NCI-H2196 (cell line): ENCODE data around the gene B4GALNT1.
"Not testable (repeated sequence)": the region's sequence is repeated elsewhere in the genome, so short reads cannot be mapped to it uniquely, and the experiment has no call there.

Experiments
- DNase-seq: peaks from one replicate; lab custom pipeline; 2025; ENCODE audit not compliant: unreplicated experiment; lab: John Stamatoyannopoulos, UW

The B4GALNT1 gene

GRCh38 chr12:57632958-57633840 is at the start of gene B4GALNT1:
TSS of gene B4GALNT1 (minus strand) at chr12:57633201. CDS start at chr12:57632132, 1,069 bp downstream.
- DNase-seq, result peak; percentile 85

GRCh38 chr12:57679697-57680096 is 46.7 kb upstream of the B4GALNT1 start:
- no peak for DNase-seq

GRCh38 chr12:57677947-57678346 is 44.9 kb upstream of the B4GALNT1 start:
- DNase-seq, result not testable (repeated sequence)

- DNase-seq, result no peak
These were observed 41.7 kb upstream of the B4GALNT1 start for GRCh38 chr12:57674691-57675090.

- no peak for DNase-seq
These were observed 39.8 kb upstream of the B4GALNT1 start for GRCh38 chr12:57672801-57673200.

GRCh38 chr12:57671811-57672210 is 38.8 kb upstream of the B4GALNT1 start:
- not testable (repeated sequence) for DNase-seq

- DNase-seq, result not testable (repeated sequence)
These were observed 36.7 kb upstream of the B4GALNT1 start for GRCh38 chr12:57669691-57670090.

- no peak for DNase-seq
These were observed 33.9 kb upstream of the B4GALNT1 start for GRCh38 chr12:57666897-57667296.

GRCh38 chr12:57665066-57665820 is 32.2 kb upstream of the B4GALNT1 start:
- not testable (repeated sequence) for DNase-seq

- DNase-seq, result no peak
These were observed 28.4 kb upstream of the B4GALNT1 start for GRCh38 chr12:57661376-57661775.

- no peak for DNase-seq
These were observed 25.9 kb upstream of the B4GALNT1 start for GRCh38 chr12:57658890-57659289.

- DNase-seq, result peak; percentile 35
These were observed 24.7 kb upstream of the B4GALNT1 start for GRCh38 chr12:57657744-57658143.

GRCh38 chr12:57656408-57656807 is 23.4 kb upstream of the B4GALNT1 start:
- not testable (repeated sequence) for DNase-seq

- DNase-seq, result no peak
These were observed 22.7 kb upstream of the B4GALNT1 start for GRCh38 chr12:57655541-57656240.

GRCh38 chr12:57654042-57654441 is 21.0 kb upstream of the B4GALNT1 start:
- no peak for DNase-seq

- not testable (repeated sequence) for DNase-seq
These were observed 13.7 kb upstream of the B4GALNT1 start for GRCh38 chr12:57646659-57647049.

GRCh38 chr12:57645990-57646658 is 13.1 kb upstream of the B4GALNT1 start:
- DNase-seq, result not testable (repeated sequence)

- DNase-seq, result no peak
These were observed 8.9 kb upstream of the B4GALNT1 start for GRCh38 chr12:57641699-57642442.

GRCh38 chr12:57640175-57641042 is 7.4 kb upstream of the B4GALNT1 start:
- no peak for DNase-seq
